ENCODE results near the gene ZNF385B. TPM values are rescaled to one million over a fixed set of nuclear protein-coding genes. Genes with fewer than 3 reads are reported as not detected.
A peak's percentile ranks its signal among the peaks of the same experiment; 100 is the strongest.

ZNF385B gene
- total and polyA plus RNA-seq, 8 donors = 1.8 to 41.4 (median 3.5) TPM; not detected in 1

DNA sequence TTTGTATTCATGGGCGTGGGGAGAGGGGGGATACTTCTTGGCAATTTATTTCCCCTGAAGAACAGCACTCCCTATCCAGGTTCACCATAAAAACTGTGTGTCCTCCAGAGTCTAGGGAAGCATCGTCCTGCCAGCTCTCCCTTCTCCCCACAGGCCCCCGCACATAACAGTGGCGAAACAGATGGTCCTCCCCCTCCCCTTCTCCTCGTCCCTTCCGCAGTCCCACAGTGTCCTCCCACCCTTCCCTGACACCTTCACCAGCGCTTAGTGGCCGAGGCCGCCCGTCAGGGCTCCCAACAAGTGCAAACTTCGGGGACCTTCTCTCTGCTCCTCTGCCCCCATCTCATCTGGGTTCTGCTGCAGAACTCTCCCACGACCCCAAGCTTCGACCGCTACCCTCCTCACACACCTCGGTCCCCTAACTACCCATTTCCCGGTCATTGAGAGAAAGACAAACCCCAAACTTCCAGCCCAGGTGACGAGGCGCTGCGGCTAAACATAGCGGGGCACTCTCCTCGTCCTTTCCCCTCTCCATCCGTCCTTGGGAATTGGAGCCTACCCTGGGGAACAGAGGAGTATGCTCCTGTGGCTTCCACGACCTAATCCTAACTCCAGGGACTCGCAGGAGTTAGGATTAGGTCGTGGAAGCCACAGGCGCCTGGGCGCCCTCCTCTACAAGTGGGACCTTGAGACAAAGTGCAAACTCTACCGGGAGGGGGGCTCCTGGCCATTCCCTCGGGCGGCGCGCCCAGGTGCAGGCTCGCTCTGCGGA lies 971 bp downstream of the ZNF385B start:
- no peaks in the 10 kb centered on the region for H3K9me3 ChIP-seq
- intact Hi-C loops (cut with DNase I; ENCODE audit: low total_unique reads) = no loop called here
- H3K4me3 ChIP-seq = peak overlapping the region; percentile 46 to 66 (median 59)
- peaks cover 16 to 23% (median 18%) of the 10 kb centered on the region in 4 donors for H3K4me1 ChIP-seq
- peaks cover 0 to 38% (median 19%) of the 10 kb centered on the region in 3 donors for H3K27me3 ChIP-seq
- WGBS, 5 donors = 4 to 8% (median 5%) methylated on average over 27 to 34 of the region's 34 CpGs
- H3K36me3 ChIP-seq = no peaks in the 10 kb centered on the region
- TF ChIP-seq POLR2A (IDR thresholded peaks at IDR 0.05) (no peak), CTCF (IDR thresholded peaks at IDR 0.05) (no peak), EP300 (IDR thresholded peaks at IDR 0.05) (no peak), POLR2AphosphoS5 (IDR thresholded peaks at IDR 0.05) (no peak)
- H3K27ac ChIP-seq = peak overlapping the region in 3 of 5 donors; percentile 0 to 40 (median 28)
- peak in 1 of 2 donors; percentile 22 for DNase-seq

DNA sequence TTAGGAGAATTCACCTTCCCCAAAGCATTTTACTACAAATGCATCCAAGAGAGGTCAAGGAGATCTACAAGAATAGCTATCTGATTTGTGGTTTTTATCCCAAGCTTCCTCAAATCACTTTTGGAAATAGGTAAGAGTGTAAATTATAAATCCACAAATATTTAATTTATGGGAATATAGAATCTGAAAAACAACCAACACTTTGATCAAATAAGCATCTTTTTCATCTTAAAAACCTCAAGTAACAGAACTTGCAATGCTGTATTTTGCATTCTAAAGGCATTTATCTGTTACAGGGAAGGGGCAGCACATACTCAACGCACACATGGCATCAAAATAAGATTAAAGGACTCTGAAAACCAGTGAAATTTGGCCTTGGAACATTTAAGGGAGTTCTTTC lies 1.9 kb downstream of the ZNF385B start:
- peak overlapping the region in 1 of 4 donors; percentile 66 for H3K4me3 ChIP-seq

DNA sequence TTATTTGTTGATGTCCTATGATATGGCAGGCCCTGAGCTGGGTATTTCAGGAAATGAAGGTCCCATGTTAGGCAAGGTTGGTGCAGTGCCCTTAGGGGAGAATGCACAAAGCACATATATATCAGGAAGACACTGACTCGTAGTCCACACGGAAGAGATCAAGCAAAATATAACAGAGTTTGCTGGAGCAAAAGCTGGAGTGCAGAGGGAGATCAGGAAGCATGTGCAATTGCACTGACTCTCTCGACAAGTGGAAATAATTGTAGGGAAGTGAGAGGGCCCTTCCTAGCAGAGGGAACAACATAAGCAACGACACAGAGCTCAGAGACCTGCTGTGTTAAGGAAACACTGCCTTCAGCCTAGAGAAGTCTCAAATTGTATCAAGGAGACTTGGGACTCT lies 4.2 kb downstream of the ZNF385B start:
- WGBS, 5 donors = 59 to 80% (median 67%) methylated on average over 4 of the region's 4 CpGs
- intact Hi-C loops (cut with DNase I; ENCODE audit: low total_unique reads) = no loop called here
- no peaks in the 10 kb centered on the region for H3K9me3 ChIP-seq
- TF ChIP-seq POLR2A (IDR thresholded peaks at IDR 0.05) = no peak
- H3K4me1 ChIP-seq = peaks cover 16 to 23% (median 18%) of the 10 kb centered on the region in 4 donors
- H3K27ac ChIP-seq = no peak overlapping the region
- DNase-seq = no peak
- peaks cover 0 to 21% (median 19%) of the 10 kb centered on the region in 3 donors for H3K27me3 ChIP-seq
- H3K4me3 ChIP-seq = no peak overlapping the region
- no peaks in the 10 kb centered on the region for H3K36me3 ChIP-seq

More for the DNA sequence above, 1.9 kb downstream of the ZNF385B start:
- 86 to 93% (median 90%) methylated on average over 1 of the region's 1 CpG for WGBS, 5 donors
- TF ChIP-seq POLR2A (IDR thresholded peaks at IDR 0.05) (no peak), EP300 (IDR thresholded peaks at IDR 0.05) (no peak), POLR2AphosphoS5 (IDR thresholded peaks at IDR 0.05) (no peak), CTCF (IDR thresholded peaks at IDR 0.05) (no peak)
- no peaks in the 10 kb centered on the region for H3K9me3 ChIP-seq
- peaks cover 16 to 23% (median 18%) of the 10 kb centered on the region in 4 donors for H3K4me1 ChIP-seq
- H3K36me3 ChIP-seq = no peaks in the 10 kb centered on the region
- no peak overlapping the region for H3K27ac ChIP-seq
- no peak for DNase-seq
- H3K27me3 ChIP-seq = peaks cover 0 to 38% (median 19%) of the 10 kb centered on the region in 3 donors
- intact Hi-C loops (cut with DNase I; ENCODE audit: low total_unique reads) = no loop called here

DNA sequence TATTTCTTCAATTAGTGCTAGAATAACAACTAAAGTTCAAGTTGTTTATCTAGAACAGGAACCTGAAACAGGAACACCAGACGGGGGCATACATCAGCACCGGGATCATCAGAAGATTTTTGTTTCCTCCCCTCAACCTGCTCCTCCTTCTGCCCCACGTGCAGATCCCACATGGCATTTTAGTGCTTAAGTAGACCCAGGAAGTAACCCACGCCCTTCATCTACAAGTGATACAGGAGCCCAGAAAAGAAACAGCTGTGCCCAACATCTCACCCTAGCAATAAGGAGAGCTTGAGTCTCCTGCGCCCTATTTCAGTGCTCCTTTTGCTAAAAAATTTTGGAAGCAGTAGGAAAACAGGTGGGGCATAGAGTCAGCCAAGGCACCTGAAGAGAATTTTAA lies 5.2 kb downstream of the ZNF385B start:
- no peaks in the 10 kb centered on the region for H3K36me3 ChIP-seq
- intact Hi-C loops (cut with DNase I; ENCODE audit: low total_unique reads) = no loop called here
- no peaks in the 10 kb centered on the region for H3K9me3 ChIP-seq
- H3K27ac ChIP-seq = no peak overlapping the region
- no peak for DNase-seq
- no peak for TF ChIP-seq CTCF (IDR thresholded peaks at IDR 0.05)
- TF ChIP-seq POLR2A (IDR thresholded peaks at IDR 0.05) = no peak
- TF ChIP-seq EP300 (IDR thresholded peaks at IDR 0.05) = no peak
- TF ChIP-seq POLR2AphosphoS5 (IDR thresholded peaks at IDR 0.05) = no peak
- WGBS, 5 donors = 37 to 48% (median 40%) methylated on average over 5 of the region's 5 CpGs
- peaks cover 0 to 13% (median 13%) of the 10 kb centered on the region in 3 donors for H3K27me3 ChIP-seq
- no peak overlapping the region for H3K4me3 ChIP-seq
- H3K4me1 ChIP-seq = peaks cover 10 to 14% (median 12%) of the 10 kb centered on the region in 4 donors

- intact Hi-C loops (cut with DNase I; ENCODE audit: low total_unique reads) = no loop called here
- 85 to 97% (median 95%) methylated on average over 1 of the region's 1 CpG for WGBS, 5 donors
- DNase-seq = no peak
- H3K27ac ChIP-seq = no peak overlapping the region
- peaks cover 0 to 9% (median 7%) of the 10 kb centered on the region in 3 donors for H3K27me3 ChIP-seq
- no peak overlapping the region for H3K4me3 ChIP-seq
- TF ChIP-seq POLR2AphosphoS5 (IDR thresholded peaks at IDR 0.05) (no peak), POLR2A (IDR thresholded peaks at IDR 0.05) (no peak), CTCF (IDR thresholded peaks at IDR 0.05) (no peak), EP300 (IDR thresholded peaks at IDR 0.05) (no peak)
- H3K4me1 ChIP-seq = peaks cover 6 to 10% (median 8%) of the 10 kb centered on the region in 4 donors
- no peaks in the 10 kb centered on the region for H3K9me3 ChIP-seq
- no peaks in the 10 kb centered on the region for H3K36me3 ChIP-seq
These were observed 5.7 kb downstream of the ZNF385B start for GRCh38 chr2:179855673-179856072.

Measured in stomach (tissue), 9 donors.